ENCODE results near the gene ITPKB.

DNA sequence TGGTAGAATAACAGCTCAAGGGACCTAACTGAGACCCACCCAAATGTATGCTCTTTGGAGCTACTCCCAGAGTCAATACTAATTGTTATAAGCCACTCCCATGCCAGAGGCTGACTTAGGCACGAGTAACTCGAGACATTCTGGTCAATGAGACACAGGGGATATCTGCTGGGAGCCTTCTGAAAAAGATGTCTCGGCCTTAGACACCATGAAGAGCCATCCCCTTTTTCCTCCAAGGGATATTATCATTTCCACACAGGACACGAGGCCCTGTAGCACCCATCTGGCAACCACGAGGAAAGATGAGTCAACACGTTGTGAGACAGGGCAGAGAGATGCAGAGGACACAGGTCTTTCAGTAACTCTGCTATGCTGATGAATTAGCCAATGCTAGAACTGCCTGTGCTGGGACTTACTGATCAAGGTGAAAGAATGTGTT, 30.7 kb downstream of the ITPKB start:
- TF ChIP-seq TAF1 (IDR thresholded peaks at IDR 0.05; ENCODE audit: low read depth) (no peak), EP300 (IDR thresholded peaks at IDR 0.05; ENCODE audit: borderline replicate concordance) (no peak), CREB1 (IDR thresholded peaks at IDR 0.05; ENCODE audit: low read depth) (no peak), FOXM1 (IDR thresholded peaks at IDR 0.05; ENCODE audit: borderline replicate concordance, low read depth) (no peak)
